Fibroblast of lung (primary cell): ENCODE measurements around the gene CDCP1.

ENCODE experiments used
- EZH2 ChIP-seq: IDR thresholded peaks from 2 replicates; pipeline ENCODE4 v1.5.1; 2012; ENCODE audit warnings: low read length, control low read depth, mild to moderate bottlenecking; ENCODE audit errors: missing control alignments
- TF ChIP-seq, protein P1 (sequence below), 2 donors: IDR thresholded peaks in 1 of 2; conservative IDR thresholded peaks in 1 of 2; 1 replicate in 1 of 2; 2 replicates in 1 of 2; pipeline ENCODE4 v1.5.1; 2011 to 2012; ENCODE audit warnings: low read length in 2 of 2, control low read depth in 1 of 2, inconsistent platforms in 1 of 2, low read depth in 1 of 2, mild to moderate bottlenecking in 1 of 2

DNA sequence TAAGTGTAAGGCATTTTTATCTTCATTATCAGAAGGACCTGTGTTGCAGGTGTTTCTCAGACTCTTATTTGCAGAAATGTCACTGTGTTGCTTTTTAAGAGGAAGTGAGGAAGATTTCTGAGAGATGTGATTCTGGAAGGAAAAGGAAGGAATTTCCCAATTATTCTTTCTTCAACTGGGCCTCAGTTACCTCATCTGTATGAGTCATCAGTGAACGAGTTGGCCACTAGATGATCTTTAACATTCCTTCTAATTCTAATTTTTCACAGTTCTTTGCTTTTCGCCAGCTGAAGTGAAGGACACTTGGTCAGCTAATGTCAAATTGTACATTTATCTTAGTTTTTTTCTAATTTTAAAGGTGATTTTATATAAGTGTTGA is 91.2 kb downstream of the CDCP1 start:
- TF ChIP-seq, protein P1, sequence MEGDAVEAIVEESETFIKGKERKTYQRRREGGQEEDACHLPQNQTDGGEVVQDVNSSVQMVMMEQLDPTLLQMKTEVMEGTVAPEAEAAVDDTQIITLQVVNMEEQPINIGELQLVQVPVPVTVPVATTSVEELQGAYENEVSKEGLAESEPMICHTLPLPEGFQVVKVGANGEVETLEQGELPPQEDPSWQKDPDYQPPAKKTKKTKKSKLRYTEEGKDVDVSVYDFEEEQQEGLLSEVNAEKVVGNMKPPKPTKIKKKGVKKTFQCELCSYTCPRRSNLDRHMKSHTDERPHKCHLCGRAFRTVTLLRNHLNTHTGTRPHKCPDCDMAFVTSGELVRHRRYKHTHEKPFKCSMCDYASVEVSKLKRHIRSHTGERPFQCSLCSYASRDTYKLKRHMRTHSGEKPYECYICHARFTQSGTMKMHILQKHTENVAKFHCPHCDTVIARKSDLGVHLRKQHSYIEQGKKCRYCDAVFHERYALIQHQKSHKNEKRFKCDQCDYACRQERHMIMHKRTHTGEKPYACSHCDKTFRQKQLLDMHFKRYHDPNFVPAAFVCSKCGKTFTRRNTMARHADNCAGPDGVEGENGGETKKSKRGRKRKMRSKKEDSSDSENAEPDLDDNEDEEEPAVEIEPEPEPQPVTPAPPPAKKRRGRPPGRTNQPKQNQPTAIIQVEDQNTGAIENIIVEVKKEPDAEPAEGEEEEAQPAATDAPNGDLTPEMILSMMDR (conservative IDR thresholded peaks at IDR 0.05 in 1 of 2, IDR thresholded peaks at IDR 0.05 in 1 of 2; ENCODE audit: low read depth in 1 of 2, low read length in 2 of 2): no peak
- TF ChIP-seq EZH2: no peak
